Stimulated activated CD4-positive, alpha-beta T cell treated with anti-CD3 and anti-CD28 coated beads, TNF-alpha, amount 100 ng/mL, for 48 hours (primary cell): ENCODE measurements around the gene HK2.
"Not testable (repeated sequence)": the region's sequence is repeated elsewhere in the genome, so short reads cannot be mapped to it uniquely, and the experiment has no call there.

Experiments
- DNase-seq, 3 donors: peaks; one replicate each; pipeline ENCODE4 v3.0.0-alpha.2; 2020; ENCODE audit warnings: low read depth in 3 of 3

The HK2 gene

DNA sequence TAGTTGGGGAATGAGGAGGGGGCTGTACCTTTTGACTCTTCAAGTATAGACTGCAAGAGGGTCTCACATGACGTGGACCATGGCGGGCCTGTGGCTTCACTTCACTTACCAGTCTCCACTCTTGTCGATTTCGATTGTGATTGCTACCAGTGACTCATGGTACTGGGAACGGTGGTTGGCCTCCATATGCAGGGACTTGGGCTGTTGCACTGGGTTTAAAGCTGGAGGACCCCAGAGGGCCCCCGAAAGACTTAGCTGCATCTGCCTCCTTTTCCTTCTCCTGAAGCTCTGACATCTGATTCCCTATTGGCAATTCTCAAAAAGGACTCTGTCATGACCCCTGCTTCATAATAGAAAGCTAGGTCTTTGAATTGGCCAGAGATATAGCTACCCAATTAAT lies 43.4 kb downstream of the HK2 start:
- DNase-seq, result no peak

- no peak for DNase-seq
Observed at GRCh38 chr2:74877781-74878433, 44.0 kb downstream of the HK2 start.

DNA sequence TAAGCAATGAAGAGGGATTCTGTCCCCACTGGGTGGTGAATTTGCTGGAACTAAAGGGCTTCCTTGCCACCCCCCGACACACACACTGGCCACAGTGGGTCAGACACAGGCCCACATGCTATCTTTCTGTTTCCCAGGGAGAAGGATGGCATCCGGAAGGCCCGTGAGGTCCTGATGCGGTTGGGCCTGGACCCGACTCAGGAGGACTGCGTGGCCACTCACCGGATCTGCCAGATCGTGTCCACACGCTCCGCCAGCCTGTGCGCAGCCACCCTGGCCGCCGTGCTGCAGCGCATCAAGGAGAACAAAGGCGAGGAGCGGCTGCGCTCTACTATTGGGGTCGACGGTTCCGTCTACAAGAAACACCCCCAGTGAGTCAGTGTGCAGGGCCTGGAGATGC lies 44.6 kb downstream of the HK2 start:
- DNase-seq, result no peak

DNA sequence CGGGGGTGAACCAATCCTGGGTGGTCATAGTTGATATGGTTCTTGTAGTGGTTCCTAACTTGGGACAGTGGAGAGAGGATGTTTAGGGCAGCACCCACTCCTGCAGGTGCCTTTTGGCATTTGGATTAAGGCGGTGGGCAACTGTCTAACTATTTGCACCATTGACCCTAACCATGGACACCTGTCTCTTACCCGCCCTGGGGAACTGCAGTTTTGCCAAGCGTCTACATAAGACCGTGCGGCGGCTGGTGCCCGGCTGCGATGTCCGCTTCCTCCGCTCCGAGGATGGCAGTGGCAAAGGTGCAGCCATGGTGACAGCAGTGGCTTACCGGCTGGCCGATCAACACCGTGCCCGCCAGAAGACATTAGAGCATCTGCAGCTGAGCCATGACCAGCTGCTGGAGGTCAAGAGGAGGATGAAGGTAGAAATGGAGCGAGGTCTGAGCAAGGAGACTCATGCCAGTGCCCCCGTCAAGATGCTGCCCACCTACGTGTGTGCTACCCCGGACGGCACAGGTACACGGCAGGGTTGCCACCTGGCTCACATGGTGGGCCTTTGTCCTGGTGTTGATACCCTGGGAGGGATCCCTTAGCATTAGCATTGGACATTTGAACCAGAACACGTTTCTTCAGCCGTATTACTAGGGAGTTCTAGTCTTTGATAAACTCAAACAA lies 46.3 kb downstream of the HK2 start:
- no peak for DNase-seq

DNA sequence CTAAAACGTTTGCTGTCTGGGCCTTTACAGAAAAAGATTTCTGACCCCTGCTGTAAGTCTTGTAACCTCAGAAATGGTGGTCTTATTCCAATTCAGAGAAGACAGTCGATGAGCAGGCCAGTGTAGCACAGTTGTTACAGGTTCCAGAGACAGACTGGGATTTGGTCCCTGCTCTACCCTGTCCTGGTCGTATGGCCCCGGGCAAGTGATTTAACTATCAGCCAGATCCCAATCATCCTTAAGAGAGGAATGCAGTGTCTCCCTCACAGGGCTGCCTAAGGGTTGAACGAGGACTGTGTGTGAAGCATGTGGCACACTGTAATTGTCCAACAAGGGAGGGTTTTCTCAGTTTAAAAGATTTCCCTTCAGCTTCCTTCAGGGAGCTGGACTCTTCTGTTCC lies 47.2 kb downstream of the HK2 start:
- DNase-seq, result no peak

DNA sequence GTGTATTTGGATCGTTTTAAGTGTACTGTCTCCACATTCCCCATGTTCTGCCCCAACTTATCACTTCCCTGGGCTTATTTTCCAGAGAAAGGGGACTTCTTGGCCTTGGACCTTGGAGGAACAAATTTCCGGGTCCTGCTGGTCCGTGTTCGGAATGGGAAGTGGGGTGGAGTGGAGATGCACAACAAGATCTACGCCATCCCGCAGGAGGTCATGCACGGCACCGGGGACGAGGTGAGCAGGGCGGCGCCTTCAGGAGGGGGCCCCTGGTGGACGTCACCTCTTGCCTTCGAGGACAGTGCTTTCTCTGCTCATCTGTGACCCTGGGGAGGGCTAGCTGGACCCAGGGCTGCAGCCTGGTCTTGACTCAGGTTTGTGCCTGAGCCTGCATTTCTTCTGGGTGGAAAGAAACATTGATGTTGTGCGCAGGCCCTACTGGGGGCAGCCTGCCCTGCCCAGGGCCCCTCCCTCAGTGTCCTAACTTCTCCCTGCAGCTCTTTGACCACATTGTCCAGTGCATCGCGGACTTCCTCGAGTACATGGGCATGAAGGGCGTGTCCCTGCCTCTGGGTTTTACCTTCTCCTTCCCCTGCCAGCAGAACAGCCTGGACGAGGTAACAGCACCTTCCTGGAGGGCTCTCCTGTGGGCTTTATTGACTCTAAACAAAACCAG lies 47.8 kb downstream of the HK2 start:
- no peak for DNase-seq

- no peak for DNase-seq
Observed at GRCh38 chr2:74882299-74882687, 48.4 kb downstream of the HK2 start.

- DNase-seq, result no peak
Observed at GRCh38 chr2:74883011-74883410, 49.1 kb downstream of the HK2 start.

DNA sequence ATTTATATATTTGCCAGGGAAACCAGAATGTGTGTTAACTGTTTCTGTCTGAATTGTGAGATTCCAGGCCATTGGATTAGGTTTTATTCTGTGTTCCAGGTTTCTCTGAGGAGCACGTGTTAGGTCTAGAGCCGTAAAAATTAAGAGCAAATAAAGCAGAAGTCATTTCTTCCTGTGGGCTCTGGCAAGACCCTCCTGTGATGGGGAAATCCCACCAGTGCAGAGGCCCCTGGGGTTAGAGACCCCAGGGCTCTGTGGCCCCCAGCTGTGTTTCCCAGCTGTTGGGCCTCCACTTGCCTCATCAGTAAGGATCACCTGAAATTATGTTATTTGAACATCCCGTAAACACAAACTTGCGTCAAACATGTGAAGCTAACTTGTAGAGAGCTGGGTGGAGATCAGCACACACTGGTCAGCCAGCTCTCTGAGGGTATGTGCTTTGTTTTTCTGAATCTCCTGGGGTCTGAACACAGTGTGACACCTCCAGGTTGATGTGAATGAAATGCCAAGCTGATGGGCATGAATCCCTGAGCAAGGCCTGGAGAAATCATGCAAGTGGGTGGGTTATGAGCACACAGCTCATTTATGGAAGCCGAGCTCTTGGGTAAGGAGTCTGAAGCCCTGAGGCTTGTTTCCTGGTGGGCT lies 50.3 kb downstream of the HK2 start:
- DNase-seq, result no peak

DNA sequence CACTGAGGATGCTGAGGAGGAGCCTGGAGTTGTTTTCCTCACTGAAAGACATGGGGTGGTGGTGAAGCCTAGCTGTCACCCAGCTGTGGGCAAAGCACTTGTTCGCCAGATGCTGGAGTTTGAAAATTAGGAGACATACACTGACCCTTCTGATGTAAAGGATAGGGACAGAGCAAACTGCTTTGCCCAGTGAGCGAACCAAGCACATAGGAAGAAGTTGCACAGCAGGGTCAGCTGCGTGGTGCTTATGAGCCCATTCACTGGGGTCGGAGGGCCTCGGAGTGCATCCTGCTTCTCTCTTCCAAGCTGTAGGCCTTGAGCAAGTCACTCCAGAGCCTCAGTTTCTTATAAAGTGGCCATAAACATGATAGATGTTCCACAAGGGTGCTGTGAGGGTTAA lies 50.9 kb downstream of the HK2 start:
- no peak for DNase-seq

DNA sequence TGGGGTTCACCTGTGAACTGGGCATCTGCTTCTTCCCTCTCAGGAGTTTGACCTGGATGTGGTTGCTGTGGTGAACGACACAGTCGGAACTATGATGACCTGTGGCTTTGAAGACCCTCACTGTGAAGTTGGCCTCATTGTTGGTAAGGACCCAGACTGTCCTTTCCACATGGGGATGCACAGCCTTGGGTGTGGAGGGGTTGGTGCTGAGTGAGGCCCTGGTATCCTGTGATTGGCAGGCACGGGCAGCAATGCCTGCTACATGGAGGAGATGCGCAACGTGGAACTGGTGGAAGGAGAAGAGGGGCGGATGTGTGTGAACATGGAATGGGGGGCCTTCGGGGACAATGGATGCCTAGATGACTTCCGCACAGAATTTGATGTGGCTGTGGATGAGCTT lies 52.3 kb downstream of the HK2 start:
- DNase-seq, result no peak

GRCh38 chr2:74886811-74887210 lies 52.9 kb downstream of the HK2 start:
- DNase-seq, result no peak

GRCh38 chr2:74887445-74887951 lies 53.6 kb downstream of the HK2 start:
- DNase-seq, result no peak

DNA sequence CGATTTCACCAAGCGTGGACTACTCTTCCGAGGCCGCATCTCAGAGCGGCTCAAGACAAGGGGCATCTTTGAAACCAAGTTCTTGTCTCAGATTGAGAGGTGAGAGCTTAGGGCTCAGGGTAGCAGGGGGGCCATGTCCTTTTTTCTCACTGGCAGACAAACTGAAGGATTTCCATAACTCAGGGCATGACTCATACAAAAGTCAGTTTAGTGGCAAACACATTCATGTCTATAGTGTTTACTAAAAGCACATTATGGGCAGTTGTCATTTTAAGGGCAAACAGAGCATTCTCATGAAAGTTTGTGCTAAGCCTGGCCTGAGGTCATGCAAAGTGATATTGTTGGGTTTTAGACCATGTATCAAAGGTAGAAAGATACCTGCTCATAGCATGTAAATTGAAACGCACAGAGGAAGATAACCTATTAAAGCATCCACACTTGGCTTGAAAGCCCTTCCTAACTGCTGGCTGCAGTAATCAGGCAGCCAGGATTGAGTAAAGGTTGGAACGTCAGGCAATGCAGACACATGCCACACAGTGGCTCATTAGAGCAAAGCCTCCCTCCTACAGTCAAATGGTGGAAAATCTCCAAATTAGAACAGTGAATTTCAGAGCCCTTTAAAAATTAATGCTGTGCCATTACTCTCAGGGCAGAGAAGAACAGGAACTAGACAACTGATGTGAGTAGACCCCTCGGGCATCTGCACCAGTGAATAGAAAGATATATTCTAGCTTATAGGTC lies 54.2 kb downstream of the HK2 start:
- no peak for DNase-seq

GRCh38 chr2:74889159-74889558 lies 55.2 kb downstream of the HK2 start:
- DNase-seq, result no peak

DNA sequence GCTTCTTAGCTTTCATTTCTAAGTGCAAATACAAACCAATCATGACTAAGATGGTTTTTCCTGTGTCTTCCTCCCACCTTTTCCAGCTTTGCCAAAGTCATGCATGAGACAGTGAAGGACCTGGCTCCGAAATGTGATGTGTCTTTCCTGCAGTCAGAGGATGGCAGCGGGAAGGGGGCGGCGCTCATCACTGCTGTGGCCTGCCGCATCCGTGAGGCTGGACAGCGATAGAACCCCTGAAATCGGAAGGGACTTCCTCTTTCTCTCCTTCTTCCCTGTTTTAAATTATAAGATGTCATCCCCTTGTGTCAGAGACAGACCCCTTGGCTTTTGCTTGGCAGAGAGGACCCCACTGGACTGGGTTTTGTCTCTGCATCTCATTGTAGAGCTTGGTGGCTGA lies 56.8 kb downstream of the HK2 start:
- DNase-seq, result no peak

DNA sequence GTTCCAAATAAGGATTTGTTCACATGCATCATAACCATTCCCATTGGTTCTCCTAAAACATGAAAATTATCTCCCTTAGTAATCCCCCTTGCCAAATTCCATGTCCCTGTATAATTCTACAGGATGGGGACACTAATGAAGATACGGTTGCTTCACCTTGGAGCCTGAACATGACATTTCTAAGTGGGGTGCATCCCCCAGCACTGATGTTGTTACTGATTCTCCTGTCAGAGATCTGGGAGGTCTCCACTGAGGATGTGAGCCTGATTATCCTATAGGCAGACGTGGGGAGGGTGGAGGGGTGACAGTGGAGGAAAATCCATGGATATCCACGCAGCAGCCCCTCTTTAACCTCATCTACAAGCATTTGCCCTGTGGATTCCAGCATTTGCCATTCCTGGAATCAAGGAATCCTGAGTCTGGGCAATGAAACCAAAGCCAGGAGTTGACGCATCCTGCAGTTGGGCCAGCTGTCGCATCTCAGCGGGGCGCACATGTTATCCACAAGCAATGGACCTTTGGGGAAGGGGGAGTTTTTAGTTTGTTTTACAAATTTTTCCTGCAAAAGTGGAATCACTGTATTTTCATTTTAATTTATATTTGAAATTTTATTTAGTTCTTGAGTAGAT lies 57.3 kb downstream of the HK2 start:
- DNase-seq, result no peak

- DNase-seq, result not testable (repeated sequence)
Observed at GRCh38 chr2:74891816-74892215, 57.9 kb downstream of the HK2 start.

GRCh38 chr2:74892609-74893008 lies 58.7 kb downstream of the HK2 start:
- DNase-seq, result no peak

DNA sequence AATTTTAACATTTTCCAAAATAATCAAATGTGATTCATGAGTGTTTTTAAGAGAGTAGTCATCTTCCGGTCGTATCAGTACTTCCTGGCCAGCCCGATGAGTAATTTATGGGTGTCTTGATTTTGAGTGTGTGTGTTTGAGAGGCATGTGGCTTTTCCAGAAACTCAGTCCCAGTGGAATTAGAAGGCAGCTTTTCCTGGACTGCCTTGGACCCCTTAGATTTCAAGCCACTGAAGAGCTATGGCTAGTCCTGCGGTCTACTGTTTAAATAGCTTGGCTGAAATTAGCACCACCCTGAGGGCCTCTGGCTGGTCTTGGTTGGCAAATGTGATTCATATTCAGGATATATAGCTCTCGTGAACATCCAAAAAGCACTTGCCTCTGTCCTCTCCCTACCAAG lies 59.4 kb downstream of the HK2 start:
- DNase-seq, result no peak

DNA sequence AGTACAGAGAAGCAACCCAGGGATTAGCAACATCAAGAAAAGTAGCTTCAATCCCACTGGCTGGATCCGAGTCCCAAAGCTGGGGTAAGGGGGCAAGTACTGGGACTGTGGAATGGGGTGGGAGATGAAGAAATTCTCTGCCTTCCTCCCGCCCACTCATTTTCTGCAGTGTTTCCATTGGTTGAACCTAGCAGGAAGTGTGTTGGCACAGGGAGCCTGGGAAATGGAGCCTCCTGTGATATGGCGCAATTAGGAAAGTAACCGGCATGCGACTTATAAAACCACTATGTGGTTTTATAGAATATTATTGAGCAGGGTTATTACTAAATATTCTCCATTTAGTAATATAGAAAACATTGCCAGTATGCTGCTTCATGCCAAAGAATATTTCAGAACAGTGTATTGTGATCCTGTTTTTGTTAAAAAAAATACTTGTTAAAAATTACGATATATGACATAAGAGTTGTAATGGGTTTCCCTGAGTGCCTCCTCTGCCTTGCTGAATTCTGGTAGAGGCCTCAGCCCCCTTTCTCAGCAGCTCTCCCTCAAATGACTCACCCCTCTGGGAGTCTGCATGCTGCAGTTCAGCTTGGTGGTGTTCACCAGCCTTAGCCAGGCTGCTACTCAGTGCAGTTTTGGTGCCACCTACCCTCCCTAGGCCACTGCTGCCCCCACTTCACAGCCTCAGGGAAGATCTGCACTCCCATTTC lies 60.5 kb downstream of the HK2 start:
- DNase-seq, result no peak
